ENCODE results near the gene PRUNE2. TPM values are rescaled to one million over a fixed set of nuclear protein-coding genes. Genes with fewer than 3 reads are reported as not detected.

PRUNE2 gene
- total RNA-seq, 1 donor, result 14.7 TPM

DNA sequence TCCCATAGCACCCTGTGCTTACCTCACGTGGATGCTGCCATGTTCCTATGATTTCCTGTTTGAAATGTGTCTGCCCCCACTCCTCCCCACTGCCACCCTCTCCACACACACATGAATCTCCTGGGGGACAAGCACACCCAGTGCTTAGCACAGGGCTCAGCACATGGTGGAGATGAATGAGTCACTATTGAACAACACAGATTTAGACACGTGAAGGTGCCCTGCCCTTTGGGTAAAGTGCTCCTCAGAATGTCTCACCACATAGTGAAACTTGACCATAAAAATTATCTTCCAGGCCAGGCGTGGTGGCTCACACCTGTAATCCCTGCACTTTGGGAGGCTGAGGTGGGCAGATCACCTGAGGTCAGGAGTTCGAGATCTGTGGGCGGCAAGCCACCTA is 240.5 kb downstream of the PRUNE2 start:
- H3K4me3 ChIP-seq (ENCODE audit: low read depth, low read length), result no peak overlapping the region
- TF ChIP-seq, protein P1, sequence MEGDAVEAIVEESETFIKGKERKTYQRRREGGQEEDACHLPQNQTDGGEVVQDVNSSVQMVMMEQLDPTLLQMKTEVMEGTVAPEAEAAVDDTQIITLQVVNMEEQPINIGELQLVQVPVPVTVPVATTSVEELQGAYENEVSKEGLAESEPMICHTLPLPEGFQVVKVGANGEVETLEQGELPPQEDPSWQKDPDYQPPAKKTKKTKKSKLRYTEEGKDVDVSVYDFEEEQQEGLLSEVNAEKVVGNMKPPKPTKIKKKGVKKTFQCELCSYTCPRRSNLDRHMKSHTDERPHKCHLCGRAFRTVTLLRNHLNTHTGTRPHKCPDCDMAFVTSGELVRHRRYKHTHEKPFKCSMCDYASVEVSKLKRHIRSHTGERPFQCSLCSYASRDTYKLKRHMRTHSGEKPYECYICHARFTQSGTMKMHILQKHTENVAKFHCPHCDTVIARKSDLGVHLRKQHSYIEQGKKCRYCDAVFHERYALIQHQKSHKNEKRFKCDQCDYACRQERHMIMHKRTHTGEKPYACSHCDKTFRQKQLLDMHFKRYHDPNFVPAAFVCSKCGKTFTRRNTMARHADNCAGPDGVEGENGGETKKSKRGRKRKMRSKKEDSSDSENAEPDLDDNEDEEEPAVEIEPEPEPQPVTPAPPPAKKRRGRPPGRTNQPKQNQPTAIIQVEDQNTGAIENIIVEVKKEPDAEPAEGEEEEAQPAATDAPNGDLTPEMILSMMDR (IDR thresholded peaks at IDR 0.05; ENCODE audit: insufficient read depth, low read length), result no peak

DNA sequence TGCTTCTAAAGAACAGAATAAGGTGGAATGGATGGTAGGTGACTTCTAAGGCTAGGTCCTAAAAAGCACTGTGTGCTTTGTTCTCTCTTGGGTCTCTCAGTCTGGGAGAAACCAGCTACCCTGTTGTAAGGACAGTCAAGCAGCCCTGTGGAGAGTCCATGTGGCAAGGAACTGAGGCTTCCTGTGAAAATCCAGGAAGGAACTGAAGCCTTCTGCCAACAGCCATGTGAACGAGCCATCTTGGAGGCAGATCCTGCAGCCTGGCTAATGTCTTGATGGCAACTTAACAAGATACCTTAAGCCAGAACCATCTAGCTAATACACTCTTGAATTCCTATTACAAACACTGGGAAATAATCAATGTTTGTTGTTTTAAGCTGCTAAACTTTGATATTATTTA is 241.8 kb downstream of the PRUNE2 start:
- no peak overlapping the region for H3K4me3 ChIP-seq (ENCODE audit: low read depth, low read length)
- DNase-seq (ENCODE audit: low read depth), result no peak
- TF ChIP-seq, protein P1 (IDR thresholded peaks at IDR 0.05; ENCODE audit: insufficient read depth, low read length), result no peak

More for the DNA sequence above, 240.5 kb downstream of the PRUNE2 start:
- no peak for DNase-seq (ENCODE audit: low read depth)

DNA sequence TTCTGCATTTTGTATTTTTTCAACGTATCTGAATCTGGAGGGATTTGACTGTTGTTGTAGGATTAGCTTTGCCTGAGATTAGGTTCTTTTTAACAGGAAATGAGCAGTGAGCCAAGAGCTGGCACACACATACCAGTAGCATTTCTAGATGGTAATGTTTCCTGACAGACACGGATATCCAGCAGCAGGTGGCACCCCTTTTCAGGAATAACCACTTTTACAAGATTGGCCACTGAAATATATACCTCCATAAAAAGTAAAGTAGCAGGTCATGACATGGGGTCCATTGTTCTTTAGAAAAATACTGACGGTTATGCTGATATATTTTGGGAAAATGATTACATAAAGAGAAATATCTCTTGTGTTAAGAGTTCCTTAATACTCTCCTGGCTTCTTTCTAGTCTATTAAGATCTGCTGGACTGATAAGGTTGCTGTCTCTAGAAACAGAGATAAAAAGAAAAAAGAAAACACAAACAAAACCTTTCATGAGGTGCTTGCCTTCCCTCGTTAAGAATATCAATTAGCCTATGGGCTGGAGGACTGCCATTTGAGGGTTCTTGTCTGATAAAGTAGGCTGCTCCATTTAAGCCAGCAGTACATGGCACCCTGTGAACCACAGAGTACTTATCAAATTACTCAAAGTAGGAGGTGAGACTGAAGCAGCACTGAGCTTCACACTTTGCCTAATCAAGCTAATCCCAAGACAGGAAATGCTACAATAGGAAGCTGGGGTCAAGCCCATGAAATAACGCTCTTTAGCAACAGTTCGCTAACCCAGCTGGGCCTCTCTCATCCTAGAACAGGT is 243.2 kb downstream of the PRUNE2 start:
- no peak overlapping the region for H3K4me3 ChIP-seq (ENCODE audit: low read depth, low read length)
- DNase-seq (ENCODE audit: low read depth), result no peak
- TF ChIP-seq, protein P1 (IDR thresholded peaks at IDR 0.05; ENCODE audit: insufficient read depth, low read length), result no peak

DNA sequence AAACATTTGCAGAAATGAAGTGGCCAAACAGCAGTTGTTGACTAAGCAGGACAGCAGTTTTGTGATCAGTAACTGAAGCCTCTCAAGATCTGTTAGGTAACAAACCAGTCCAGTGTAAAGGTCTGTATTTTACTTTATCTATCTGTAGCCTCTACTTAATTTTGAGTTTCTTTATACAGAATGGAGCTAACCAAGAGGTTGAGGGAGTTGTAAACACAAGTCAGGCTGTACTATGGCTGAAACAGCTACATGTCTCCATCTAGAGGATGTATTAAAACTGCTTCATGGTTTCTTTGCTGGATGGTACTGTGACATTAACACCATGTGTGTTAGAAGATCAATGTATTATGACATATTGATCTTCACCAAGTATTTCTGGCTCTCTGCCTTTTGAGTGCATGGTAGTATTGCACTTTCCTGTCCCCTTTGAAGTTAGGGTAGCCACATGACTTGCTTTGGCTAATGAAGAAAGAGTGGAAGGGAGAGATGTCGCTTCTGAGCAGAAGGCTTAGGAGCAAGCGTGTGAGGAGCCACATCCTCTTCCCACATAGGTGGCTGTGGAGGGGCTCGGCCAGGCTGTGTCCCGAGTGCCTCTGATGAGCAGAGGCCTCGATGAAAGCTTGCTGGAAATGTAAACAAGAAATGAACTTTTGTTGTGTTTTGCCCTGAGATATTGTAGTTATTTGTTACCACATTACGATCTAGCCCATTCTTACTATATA is 247.2 kb downstream of the PRUNE2 start:
- peak; percentile 87 for DNase-seq (ENCODE audit: low read depth)
- H3K4me3 ChIP-seq (ENCODE audit: low read depth, low read length), result no peak overlapping the region
- TF ChIP-seq, protein P1 (IDR thresholded peaks at IDR 0.05; ENCODE audit: insufficient read depth, low read length), result peak; percentile 66

DNA sequence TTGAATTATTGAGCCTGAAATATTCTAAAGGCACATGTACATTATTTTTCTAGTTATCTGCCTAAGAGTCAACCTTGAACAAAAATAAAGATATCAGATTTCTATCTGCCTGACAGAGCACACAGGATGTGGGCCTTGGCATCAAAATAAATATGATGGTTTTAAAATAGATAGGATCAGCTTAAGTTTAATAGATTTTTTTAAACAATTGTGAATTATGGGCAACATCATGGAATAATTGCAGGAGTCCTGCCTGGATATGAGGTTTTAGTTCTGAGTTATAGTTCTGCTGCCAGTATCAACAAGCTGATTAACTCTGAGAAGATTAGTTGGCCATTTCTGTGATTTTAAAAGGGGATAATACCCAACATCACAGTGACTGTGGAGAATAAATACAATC is 248.6 kb downstream of the PRUNE2 start:
- TF ChIP-seq, protein P1 (IDR thresholded peaks at IDR 0.05; ENCODE audit: insufficient read depth, low read length), result no peak
- no peak overlapping the region for H3K4me3 ChIP-seq (ENCODE audit: low read depth, low read length)
- peak; percentile 57 for DNase-seq (ENCODE audit: low read depth)

DNA sequence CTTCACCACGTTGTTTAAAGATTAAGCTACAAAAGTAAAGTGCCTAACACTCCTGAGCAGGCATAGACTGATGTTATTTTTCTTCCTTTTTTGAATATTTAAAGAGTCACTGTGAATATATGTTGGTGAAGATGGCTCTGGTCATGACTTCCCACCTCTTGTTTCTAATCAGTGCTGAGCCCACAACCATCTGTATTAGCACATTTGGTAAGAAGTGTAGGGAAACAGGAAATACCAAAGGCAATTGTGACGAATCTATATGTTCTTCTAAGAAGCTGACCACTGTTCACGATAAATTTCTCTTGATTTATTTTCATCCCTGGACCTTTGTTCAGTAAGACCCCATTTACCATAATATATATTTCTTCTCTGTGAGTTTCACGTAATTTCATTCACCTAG is 249.9 kb downstream of the PRUNE2 start:
- no peak for DNase-seq (ENCODE audit: low read depth)
- no peak overlapping the region for H3K4me3 ChIP-seq (ENCODE audit: low read depth, low read length)
- TF ChIP-seq, protein P1 (IDR thresholded peaks at IDR 0.05; ENCODE audit: insufficient read depth, low read length), result no peak

Data from fibroblast of the aortic adventitia (primary cell).